ENCODE data around the gene TRAF1. TPM values are rescaled to one million over a fixed set of nuclear protein-coding genes. Genes with fewer than 3 reads are reported as not detected.

The TRAF1 gene
- total and polyA plus RNA-seq, 2 of the 13 experiments (the other 11 are each of a cell fraction or from before 2014, with no cell fraction given) = 0.44 to 1.0 TPM

- TF ChIP-seq ZNF850 (CRISPR knock-in tag; conservative IDR thresholded peaks at IDR 0.05) (no peak), ZNF296 (CRISPR knock-in tag; conservative IDR thresholded peaks at IDR 0.05) (peak; percentile 88), AHR (CRISPR knock-in tag; IDR thresholded peaks at IDR 0.05) (peak; percentile 65; the same call in 1 of the 2 replicates), MXD4 (CRISPR knock-in tag; IDR thresholded peaks at IDR 0.05) (no peak), ZNF234 (CRISPR knock-in tag; conservative IDR thresholded peaks at IDR 0.05) (no peak), RBFOX2 (IDR thresholded peaks at IDR 0.05; ENCODE audit: low read depth, low read length) (peak; percentile 57; the same call in 1 of the 2 replicates), HMGA1 (CRISPR knock-in tag; conservative IDR thresholded peaks at IDR 0.05) (no peak), HNF4A (CRISPR knock-in tag; IDR thresholded peaks at IDR 0.05) (no peak), ZNF572 (CRISPR knock-in tag; IDR thresholded peaks at IDR 0.05) (no peak; the same call in 1 of the 2 replicates), ZNF232 (CRISPR knock-in tag; IDR thresholded peaks at IDR 0.05; ENCODE audit: borderline replicate concordance) (no peak), ZNF672 (CRISPR knock-in tag; IDR thresholded peaks at IDR 0.05) (no peak), ZNF574 (CRISPR knock-in tag; IDR thresholded peaks at IDR 0.05) (peak; percentile 54), TOPORS (CRISPR knock-in tag; IDR thresholded peaks at IDR 0.05) (no peak; the same call in 1 of the 2 replicates), ZNF766 (CRISPR knock-in tag; IDR thresholded peaks at IDR 0.05; ENCODE audit: borderline replicate concordance) (no peak), ZNF432 (CRISPR knock-in tag; IDR thresholded peaks at IDR 0.05; ENCODE audit: borderline replicate concordance) (no peak), MAX (IDR thresholded peaks at IDR 0.05) (peak; percentile 81), HCFC1 (IDR thresholded peaks at IDR 0.05; ENCODE audit: low read depth, low read length) (no peak), ASH2L (IDR thresholded peaks at IDR 0.05; ENCODE audit: insufficient read length, low read depth, low read length) (no peak), ZNF788 (CRISPR knock-in tag; IDR thresholded peaks at IDR 0.05; ENCODE audit: borderline replicate concordance) (peak; percentile 82), ELF1 (CRISPR knock-in tag; IDR thresholded peaks at IDR 0.05) (no peak), RARA (CRISPR knock-in tag; IDR thresholded peaks at IDR 0.05) (0 out of 2 replicates have a peak, but pooled peaks have one; percentile 15), TEAD3 (CRISPR knock-in tag; optimal IDR thresholded peaks at IDR 0.05; ENCODE audit: borderline replicate concordance) (peak; percentile 39), PPARG (CRISPR knock-in tag; conservative IDR thresholded peaks at IDR 0.05) (no peak), CENPBD1 (CRISPR knock-in tag; IDR thresholded peaks at IDR 0.05; ENCODE audit: borderline replicate concordance, low read depth) (no peak), ZNF784 (CRISPR knock-in tag; IDR thresholded peaks at IDR 0.05; ENCODE audit: borderline replicate concordance) (no peak), NAIF1 (CRISPR knock-in tag; IDR thresholded peaks at IDR 0.05; ENCODE audit: borderline replicate concordance) (no peak; the same call in 1 of the 2 replicates), KDM5A (IDR thresholded peaks at IDR 0.05; ENCODE audit: borderline replicate concordance, low read length) (no peak), SCMH1 (CRISPR knock-in tag; IDR thresholded peaks at IDR 0.05; ENCODE audit: borderline replicate concordance) (no peak)
Observed at GRCh38 chr9:120877276-120878034, 49.1 kb downstream of the TRAF1 start (continued).

Data from HepG2 (cell line).